GM06990 (cell line): ENCODE results near the gene EIF4E2.

ENCODE experiments used
- DNase-seq: peaks from one replicate; pipeline ENCODE4 v3.0.0-alpha.2; 2011; ENCODE audit not compliant: insufficient read length; ENCODE audit errors: extremely low read depth
- H3K27me3 ChIP-seq: replicated peaks from 2 replicates; pipeline ENCODE4 v1.6.0; 2011; ENCODE audit warnings: low read length; ENCODE audit not compliant: control insufficient read depth, insufficient read depth
- H3K36me3 ChIP-seq: 2 replicates; pipeline ENCODE4 v1.5.1; 2011; ENCODE audit warnings: low read length; ENCODE audit not compliant: control insufficient read depth, insufficient read depth
- H3K4me3 ChIP-seq: replicated peaks from 2 replicates; pipeline ENCODE4 v1.5.1; 2011; ENCODE audit warnings: low read depth, mild to moderate bottlenecking, control low read depth, low read length
- TF ChIP-seq, protein P1 (sequence below): IDR thresholded peaks from 2 replicates; pipeline ENCODE4 v1.5.1; 2011; ENCODE audit warnings: low read length, control low read depth, mild to moderate bottlenecking, inconsistent platforms; ENCODE audit not compliant: insufficient read depth, poor library complexity, severe bottlenecking

Gene EIF4E2

DNA sequence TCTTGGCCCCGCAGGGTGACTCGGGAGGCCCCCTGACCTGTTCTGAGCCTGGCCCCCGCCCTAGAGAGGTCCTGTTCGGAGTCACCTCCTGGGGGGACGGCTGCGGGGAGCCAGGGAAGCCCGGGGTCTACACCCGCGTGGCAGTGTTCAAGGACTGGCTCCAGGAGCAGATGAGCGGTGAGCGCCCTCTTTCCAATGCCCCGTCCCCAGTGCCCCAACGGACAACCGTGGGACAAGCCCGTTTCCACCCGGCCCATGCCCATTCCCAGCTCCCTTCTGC, 27.1 kb upstream of the EIF4E2 start:
- Histone ChIP-seq H3K27me3 (peaks cover 1% of the 10 kb centered on the region; the same call in 1 of the 2 replicates), H3K36me3 (no peaks in the 10 kb centered on the region), H3K4me3 (no peak overlapping the region)
- DNase-seq = no peak
- TF ChIP-seq, protein P1, sequence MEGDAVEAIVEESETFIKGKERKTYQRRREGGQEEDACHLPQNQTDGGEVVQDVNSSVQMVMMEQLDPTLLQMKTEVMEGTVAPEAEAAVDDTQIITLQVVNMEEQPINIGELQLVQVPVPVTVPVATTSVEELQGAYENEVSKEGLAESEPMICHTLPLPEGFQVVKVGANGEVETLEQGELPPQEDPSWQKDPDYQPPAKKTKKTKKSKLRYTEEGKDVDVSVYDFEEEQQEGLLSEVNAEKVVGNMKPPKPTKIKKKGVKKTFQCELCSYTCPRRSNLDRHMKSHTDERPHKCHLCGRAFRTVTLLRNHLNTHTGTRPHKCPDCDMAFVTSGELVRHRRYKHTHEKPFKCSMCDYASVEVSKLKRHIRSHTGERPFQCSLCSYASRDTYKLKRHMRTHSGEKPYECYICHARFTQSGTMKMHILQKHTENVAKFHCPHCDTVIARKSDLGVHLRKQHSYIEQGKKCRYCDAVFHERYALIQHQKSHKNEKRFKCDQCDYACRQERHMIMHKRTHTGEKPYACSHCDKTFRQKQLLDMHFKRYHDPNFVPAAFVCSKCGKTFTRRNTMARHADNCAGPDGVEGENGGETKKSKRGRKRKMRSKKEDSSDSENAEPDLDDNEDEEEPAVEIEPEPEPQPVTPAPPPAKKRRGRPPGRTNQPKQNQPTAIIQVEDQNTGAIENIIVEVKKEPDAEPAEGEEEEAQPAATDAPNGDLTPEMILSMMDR = no peak

DNA sequence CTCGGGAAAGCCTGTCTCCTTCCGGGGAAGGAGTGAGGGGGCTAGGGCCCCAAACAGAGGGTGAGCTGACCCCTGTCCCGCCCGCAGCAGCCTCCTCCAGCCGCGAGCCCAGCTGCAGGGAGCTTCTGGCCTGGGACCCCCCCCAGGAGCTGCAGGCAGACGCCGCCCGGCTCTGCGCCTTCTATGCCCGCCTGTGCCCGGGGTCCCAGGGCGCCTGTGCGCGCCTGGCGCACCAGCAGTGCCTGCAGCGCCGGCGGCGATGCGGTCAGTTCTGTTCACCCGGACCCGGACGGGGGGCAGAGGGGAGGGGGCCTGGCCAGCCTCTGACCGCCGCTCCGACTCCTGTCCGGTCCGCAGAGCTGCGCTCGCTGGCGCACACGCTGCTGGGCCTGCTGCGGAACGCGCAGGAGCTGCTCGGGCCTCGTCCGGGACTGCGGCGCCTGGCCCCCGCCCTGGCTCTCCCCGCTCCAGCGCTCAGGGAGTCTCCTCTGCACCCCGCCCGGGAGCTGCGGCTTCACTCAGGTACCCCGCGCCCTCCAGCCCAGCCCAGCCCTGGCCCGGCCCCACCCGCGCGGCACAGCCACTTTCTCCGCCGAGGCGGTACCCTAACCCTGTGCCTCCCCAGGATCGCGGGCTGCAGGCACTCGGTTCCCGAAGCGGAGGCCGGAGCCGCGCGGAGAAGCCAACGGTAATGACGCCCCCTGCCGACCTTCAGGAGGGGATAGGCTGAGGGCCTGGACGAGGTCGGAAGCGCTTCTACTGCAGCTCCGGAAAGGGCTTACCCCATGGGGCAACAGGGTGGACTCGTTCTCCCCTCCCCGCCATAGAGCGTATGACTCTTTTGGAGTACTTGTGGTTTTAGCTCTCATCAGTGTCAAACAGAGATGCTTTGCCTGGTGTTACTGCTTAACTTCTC, 26.5 kb upstream of the EIF4E2 start:
- Histone ChIP-seq H3K4me3 (no peak overlapping the region), H3K27me3 (peaks cover 1% of the 10 kb centered on the region; the same call in 1 of the 2 replicates), H3K36me3 (no peaks in the 10 kb centered on the region)
- no peak for DNase-seq
- TF ChIP-seq, protein P1 = peak; percentile 34

DNA sequence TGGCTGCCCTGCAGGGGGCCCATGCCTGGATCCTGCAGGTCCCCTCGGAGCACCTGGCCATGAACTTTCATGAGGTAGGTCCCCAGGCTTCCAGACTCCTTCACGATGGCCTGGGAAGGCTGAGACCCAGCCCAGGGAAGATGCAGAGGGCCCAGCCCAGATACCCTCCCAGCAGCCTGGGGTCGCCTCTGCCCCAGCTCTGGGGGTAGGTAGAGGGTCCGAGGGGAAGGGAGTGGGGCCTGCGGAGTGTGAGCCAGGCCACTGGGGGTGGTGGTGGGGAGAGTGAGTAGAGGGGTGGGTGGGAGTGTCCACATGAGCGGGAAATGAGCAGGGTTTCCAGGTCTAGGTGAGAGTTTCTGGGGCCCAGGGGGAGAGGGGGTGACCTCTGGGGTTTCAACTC, 25.7 kb upstream of the EIF4E2 start:
- TF ChIP-seq, protein P1 = no peak

DNA sequence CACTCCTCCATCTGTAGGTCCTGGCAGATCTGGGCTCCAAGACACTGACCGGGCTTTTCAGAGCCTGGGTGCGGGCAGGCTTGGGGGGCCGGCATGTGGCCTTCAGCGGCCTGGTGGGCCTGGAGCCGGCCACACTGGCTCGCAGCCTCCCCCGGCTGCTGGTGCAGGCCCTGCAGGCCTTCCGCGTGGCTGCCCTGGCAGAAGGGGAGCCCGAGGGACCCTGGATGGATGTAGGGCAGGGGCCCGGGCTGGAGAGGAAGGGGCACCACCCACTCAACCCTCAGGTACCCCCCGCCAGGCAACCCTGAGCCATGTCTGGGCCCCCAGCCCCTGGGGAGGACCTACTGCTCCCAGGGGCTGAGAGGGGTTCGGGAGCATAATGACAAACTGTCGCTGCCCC, 25.3 kb upstream of the EIF4E2 start:
- Histone ChIP-seq H3K36me3 (no peaks in the 10 kb centered on the region), H3K4me3 (no peak overlapping the region), H3K27me3 (peaks cover 1% of the 10 kb centered on the region; the same call in 1 of the 2 replicates)
- DNase-seq = no peak
- TF ChIP-seq, protein P1 = no peak

More for the DNA sequence above, 25.7 kb upstream of the EIF4E2 start:
- Histone ChIP-seq H3K27me3 (peaks cover 1% of the 10 kb centered on the region; the same call in 1 of the 2 replicates), H3K36me3 (no peaks in the 10 kb centered on the region), H3K4me3 (no peak overlapping the region)
- DNase-seq = no peak

DNA sequence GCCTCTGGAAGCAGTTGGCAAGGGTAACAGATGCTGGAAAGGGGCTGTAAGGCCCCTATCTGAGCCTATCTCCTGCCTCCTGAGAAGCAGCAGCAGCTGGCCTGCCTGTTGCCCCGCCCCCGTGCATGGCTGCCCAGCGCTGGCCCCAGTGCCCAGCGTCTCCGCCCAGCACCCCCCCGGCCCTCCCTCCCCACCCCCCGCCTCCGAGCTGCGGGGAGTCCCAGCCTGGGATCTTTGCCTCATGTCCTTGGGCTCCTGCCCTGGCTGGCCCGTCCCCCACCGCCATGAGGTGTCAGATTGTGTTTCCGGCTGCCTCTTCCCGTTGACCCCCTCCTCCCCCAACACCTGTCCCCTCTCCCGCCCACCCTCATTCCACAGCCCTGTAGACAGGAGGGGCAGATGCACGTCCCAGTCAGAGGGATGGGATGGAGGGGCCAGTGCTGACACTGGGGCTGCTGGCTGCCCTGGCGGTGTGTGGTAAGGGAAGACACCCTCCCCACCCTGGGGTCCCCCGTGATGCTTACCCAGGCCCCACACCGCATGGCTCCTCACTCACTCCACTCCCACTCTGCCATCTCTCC, 24.6 kb upstream of the EIF4E2 start, which contains the start of gene CHRND:
Gene CHRND (plus strand): TSS at position 370 of the 581 bp plus-strand sequence. CDS start 56 bp downstream, at position 426.
- H3K36me3 ChIP-seq = no peaks in the 10 kb centered on the region
- TF ChIP-seq, protein P1 = no peak
- DNase-seq = no peak
- peaks cover 1% of the 10 kb centered on the region; the same call in 1 of the 2 replicates for H3K27me3 ChIP-seq
- H3K4me3 ChIP-seq = no peak within 1 kb of the TSS
